ENCODE data around the gene PDLIM3.
"Not testable (repeated sequence)": the region's sequence is repeated elsewhere in the genome, so short reads cannot be mapped to it uniquely, and the experiment has no call there.

Gene PDLIM3

GRCh38 chr4:185520119-185520518 is 15.2 kb downstream of the PDLIM3 start:
- no peak for DNase-seq

- DNase-seq = no peak
Observed at GRCh38 chr4:185518494-185518893, 16.8 kb downstream of the PDLIM3 start.

- DNase-seq = no peak
Observed at GRCh38 chr4:185518069-185518468, 17.2 kb downstream of the PDLIM3 start.

GRCh38 chr4:185515248-185515647 is 20.1 kb downstream of the PDLIM3 start:
- no peak for DNase-seq

GRCh38 chr4:185514182-185514697 is 21.1 kb downstream of the PDLIM3 start:
- no peak for DNase-seq

- no peak for DNase-seq
Observed at GRCh38 chr4:185513489-185514181, 21.7 kb downstream of the PDLIM3 start.

- no peak for DNase-seq
Observed at GRCh38 chr4:185512516-185512915, 22.8 kb downstream of the PDLIM3 start.

GRCh38 chr4:185511243-185511642 is 24.1 kb downstream of the PDLIM3 start:
- DNase-seq = not testable (repeated sequence)

GRCh38 chr4:185510806-185511205 is 24.5 kb downstream of the PDLIM3 start:
- no peak for DNase-seq

- DNase-seq = no peak
Observed at GRCh38 chr4:185508181-185508580, 27.1 kb downstream of the PDLIM3 start.

- DNase-seq = no peak
Observed at GRCh38 chr4:185506422-185506821, 28.9 kb downstream of the PDLIM3 start.

- DNase-seq = no peak
Observed at GRCh38 chr4:185504098-185505047, 30.9 kb downstream of the PDLIM3 start.

- DNase-seq = no peak
Observed at GRCh38 chr4:185502386-185502785, 32.9 kb downstream of the PDLIM3 start.

GRCh38 chr4:185500576-185500975 is 34.7 kb downstream of the PDLIM3 start:
- DNase-seq = no peak

- no peak for DNase-seq
Observed at GRCh38 chr4:185500035-185500434, 35.3 kb downstream of the PDLIM3 start.

- DNase-seq = no peak
Observed at GRCh38 chr4:185488650-185489049, 46.7 kb downstream of the PDLIM3 start.

GRCh38 chr4:185481401-185481800 is 53.9 kb downstream of the PDLIM3 start:
- DNase-seq = no peak

GRCh38 chr4:185480016-185480732 is 55.1 kb downstream of the PDLIM3 start:
- DNase-seq = no peak

- DNase-seq = no peak
Observed at GRCh38 chr4:185479507-185479971, 55.8 kb downstream of the PDLIM3 start.

GRCh38 chr4:185473247-185473646 is 62.1 kb downstream of the PDLIM3 start:
- no peak for DNase-seq

GRCh38 chr4:185472103-185472542 is 63.2 kb downstream of the PDLIM3 start:
- no peak for DNase-seq
